GM19099 (cell line): ENCODE results near the gene SOX12.

Experiments used
- POLR2A ChIP-seq: IDR thresholded peaks from 3 replicates; pipeline ENCODE4 v1.6.1; 2011; ENCODE audit warnings: low read depth; ENCODE audit not compliant: insufficient read length; ENCODE audit errors: extremely low read depth

The SOX12 gene

GRCh38 chr20:363319-364078 is 38.1 kb downstream of the SOX12 start:
- TF ChIP-seq POLR2A, result no peak

DNA sequence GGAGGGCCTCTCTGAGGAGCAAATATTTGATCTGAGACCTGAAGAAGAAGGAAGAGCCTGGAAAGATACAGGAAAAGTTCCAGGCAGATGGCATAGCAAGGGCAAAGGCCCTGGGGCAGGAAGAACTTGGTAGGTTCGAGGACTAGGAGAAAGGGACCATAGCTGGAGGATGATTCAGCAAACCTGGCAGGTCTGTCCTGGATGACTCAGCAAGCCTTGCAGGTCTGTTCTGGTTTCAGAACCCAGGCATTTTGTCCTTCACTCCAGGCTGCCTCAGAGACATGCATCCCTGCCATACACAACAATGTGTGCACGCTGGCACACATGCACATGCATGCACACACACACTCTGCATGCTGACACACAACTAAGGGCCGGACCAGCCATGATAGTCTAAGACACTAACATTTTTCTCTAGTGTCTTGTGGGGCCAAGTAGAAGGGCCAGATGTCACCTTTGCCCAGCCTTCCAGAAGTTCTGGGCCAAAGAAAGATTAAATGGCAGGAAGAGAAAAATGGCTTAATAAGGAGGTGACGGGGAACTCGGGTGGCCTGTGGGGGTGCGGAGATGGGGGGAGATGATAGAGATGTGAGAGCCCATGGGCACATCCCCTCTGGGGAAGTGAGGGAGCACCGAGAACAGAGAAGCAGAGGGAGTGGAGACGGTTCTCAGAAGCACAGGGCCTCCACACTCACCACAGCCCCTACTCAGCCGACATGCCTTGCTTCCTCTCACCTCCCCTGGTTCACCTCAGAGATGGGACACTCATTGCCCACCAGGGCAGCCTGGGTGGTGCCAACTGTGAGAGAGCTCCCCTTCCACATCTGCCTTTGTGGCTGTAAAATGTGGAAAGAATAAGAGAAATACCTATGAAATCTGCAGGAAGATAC is 39.8 kb downstream of the SOX12 start:
- no peak for TF ChIP-seq POLR2A

- TF ChIP-seq POLR2A, result no peak
These were observed 40.8 kb downstream of the SOX12 start for GRCh38 chr20:366041-366718.

DNA sequence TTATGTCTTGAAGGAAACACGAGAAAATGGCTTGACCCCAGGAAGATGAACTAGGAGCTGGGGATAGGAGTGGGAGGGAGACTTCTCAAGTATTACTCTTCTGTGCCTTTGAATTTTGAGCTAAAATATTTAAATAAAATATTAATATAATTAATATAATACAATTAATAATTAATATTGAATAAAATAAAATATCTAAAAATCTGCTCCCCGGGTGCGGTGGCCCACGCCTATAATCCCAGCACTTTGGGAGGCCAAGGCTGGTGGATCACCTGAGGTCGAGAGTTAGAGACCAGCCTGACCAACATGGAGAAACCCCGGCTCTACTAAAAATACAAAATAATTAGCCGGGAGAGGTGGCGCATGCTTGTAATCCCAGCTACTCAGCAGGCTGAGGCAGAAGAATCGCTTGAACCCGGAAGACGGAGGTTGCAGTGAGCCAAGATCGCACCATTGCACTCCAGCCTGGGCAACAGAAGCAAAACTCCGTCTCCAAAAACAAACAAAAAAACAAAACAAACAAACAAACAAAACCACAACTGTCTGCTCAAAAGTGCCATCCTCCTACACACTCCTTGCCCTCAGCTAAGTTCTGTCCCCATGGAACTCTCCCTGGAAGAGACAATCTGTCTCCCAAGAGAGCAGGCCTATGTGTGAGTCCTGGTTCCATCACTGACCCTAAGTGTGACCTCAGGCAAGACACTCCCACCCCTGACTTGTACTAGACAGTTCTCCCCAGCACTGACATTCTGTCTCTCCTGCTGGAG is 41.5 kb downstream of the SOX12 start:
- no peak for TF ChIP-seq POLR2A

DNA sequence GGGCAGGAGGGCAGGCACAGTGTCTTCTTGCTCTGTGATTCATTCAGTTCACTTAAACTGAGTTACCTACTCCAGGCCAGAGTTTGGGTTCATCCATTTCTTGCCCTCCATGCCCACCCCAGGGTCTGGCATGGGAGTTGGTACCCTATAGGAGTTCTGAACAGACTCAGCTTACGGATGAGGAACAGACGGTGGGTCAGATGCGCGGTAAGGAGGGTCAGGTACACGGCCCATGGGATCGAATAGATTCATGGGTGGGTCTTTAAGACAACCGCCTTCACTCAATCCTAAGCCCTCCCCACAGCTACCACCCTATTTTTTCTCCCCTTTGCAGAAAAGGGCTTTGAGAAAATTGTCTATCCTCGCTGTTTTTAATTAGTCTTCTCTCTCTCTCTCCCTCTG is 42.1 kb downstream of the SOX12 start:
- no peak for TF ChIP-seq POLR2A

- TF ChIP-seq POLR2A, result no peak
These were observed 43.6 kb downstream of the SOX12 start for GRCh38 chr20:368915-369314.

GRCh38 chr20:370151-370600 is 44.8 kb downstream of the SOX12 start:
- TF ChIP-seq POLR2A, result no peak

GRCh38 chr20:370977-371754 is 45.8 kb downstream of the SOX12 start:
- no peak for TF ChIP-seq POLR2A

DNA sequence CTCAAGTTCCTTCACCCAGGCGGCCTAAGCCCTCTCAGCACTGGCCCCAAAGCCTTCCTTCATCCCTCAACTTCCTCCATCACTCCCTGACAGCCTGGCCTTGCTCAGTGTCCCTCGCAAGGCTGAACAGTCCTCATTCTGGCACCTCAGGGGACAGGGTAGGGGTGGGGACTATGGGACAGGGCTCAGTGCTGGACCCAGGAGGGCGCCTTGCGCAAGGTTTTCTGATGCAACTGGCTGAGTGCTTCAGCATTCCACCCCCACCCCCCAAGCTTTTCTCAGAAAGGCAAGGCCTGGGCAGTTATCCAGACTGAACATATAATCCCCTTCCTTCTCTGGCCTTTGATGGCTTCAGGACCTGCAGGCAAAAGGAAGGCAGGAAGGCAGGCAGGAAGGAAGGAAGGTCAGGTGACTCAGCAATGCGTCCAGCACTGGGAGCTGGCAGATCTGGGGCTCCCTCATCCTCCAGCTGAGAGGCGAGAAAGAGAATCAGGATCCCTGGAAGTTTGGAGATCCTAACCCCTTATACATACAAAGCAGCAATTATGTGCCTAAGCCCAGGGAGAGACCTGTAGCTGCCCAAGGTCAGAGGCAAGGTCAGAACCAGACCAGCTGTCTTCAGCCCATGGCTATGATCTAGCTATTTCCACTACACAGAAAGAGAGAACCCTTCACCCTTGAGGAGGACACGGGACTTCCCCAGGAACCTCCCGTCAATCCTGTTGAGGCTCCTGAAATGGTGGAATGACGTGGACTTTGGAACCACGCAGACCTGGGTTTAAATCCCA is 46.6 kb downstream of the SOX12 start:
- TF ChIP-seq POLR2A, result no peak

DNA sequence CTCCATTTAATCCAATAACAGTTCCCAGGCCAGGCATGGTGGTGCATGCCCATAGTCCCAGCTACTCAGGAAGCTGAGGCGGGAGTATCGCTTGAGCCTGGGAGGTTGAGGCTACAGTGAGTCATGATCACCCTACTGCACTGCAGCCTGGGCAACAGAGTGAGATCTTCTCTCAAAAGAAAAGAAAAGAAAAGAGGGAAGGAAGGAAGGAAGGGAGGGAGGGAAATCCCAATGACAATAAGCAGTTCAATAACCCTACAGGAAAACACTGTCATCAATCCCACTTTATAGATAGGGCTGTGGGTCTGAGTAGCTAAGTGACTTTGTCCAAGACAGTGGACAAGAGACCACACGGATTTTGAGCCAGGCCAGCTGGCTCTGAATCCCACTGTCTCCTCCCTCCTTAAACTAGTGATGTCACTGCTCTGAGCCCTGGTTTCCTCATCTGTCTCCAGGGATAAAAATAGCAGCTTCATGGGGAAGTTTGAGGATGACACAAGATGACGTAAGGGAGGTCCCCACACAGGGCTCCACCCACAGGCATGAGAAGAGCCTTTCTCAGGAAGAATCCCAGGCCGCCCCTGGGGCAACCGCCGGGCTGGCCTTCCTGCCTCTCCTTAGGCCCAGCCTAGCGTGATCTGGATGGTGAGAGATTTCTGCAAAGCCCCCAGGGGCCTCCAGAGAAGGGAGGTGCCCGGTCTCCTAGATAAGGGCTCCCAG is 48.0 kb downstream of the SOX12 start:
- no peak for TF ChIP-seq POLR2A

DNA sequence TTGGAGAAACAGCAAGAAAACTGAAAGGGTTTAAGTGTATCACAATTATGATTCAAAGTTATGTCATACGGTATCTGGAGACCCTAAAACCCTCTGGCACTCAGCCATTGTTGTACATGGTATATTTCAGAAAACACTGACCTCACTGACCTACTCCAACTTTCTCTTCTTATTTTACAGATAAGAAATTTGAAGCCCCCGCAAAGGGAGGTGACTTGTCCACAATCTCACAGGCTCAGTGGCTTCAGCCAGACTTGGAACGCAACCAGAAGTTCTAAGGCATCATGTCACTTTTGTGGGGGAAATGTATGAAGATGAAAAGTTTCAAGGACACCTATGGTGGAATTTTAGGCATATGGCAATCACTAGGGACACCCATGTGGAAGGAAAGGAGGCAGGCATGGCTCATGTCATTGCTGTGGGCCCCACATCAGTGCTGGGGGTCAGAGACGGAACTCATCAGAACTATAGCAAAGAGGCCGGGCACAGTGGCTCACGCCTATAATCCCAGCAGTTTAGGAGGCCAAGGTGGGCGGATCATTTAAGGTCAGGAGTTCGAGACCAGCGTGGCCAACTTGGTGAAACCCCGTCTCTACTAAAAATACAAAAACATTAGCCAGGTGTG is 50.0 kb downstream of the SOX12 start:
- TF ChIP-seq POLR2A, result no peak

- TF ChIP-seq POLR2A, result no peak
These were observed 50.7 kb downstream of the SOX12 start for GRCh38 chr20:376089-376488.
